NCI-H1092 treated with DMSO at 0.1 percent for 48 hours (cell line): ENCODE data around the gene RGS16.
A peak's percentile ranks its signal among the peaks of the same experiment; 100 is the strongest.

Experiments
- DNase-seq: peaks from one replicate; lab custom pipeline; 2025; lab: John Stamatoyannopoulos, UW

RGS16 gene

DNA sequence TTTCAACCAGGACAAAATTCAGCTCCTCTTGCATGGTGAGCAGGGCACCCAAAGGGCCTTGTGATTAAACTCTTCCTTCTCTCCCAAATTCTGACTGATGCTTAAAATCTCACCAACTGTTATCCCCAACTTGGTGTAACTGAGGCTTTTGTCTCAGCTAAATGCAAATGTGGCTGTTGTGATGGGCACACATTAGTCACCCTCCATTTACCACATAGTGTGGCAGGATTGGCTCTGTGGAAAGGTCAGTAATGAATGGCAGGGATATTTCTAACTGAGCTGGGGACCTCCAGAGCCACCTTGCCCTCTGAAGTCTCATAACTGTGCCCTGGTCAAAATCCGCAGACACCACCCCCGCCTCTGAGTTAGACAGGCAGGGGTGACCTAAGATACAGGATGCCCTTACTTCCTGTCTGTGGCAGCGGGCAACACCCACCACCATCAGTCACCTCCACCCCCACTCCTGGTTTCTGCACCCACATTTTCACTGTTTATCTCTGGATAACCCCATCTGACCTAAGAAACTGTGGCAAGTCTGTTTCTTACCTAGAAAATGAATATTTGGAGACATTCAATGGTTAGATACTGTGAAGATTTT is 25.4 kb upstream of the RGS16 start:
- DNase-seq = no peak

DNA sequence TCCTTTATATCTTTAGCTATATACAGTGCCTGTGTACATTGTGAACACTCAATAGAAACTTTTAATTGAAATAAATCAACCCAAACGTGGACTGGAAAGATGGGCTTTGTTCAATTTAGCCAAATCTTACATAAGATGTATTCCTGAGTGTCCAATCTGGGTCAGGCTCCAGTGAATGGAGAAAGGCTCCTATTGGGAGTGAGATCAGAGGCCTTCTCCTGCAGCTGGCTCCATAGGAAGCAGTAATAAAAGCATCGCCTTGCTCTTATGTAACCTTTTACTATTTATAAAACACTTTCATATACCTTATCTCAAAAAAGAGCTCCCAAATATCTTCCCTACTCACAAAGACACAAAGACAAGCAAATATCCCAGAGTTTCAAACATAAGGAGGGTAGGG is 24.9 kb upstream of the RGS16 start:
- DNase-seq = peak; percentile 19

DNA sequence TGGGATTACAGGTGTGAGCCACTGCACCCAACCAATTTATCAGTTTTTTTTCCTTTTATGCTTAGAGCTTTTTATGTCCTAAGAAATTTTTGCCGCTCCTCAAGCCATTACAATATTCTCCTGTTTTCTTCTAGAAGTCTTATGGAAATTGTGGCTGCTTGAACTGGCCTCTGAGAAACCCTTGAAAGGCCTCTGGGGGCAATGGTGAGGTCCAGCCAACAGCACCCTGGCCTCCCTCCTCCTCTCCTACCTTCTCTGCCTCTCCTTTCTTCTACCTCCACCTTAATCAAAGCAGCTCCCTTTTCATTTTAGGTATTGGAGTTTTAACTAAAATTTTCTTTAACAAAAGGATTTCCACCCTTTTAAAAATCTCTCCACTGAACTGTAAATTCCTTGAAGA is 24.5 kb upstream of the RGS16 start:
- no peak for DNase-seq

DNA sequence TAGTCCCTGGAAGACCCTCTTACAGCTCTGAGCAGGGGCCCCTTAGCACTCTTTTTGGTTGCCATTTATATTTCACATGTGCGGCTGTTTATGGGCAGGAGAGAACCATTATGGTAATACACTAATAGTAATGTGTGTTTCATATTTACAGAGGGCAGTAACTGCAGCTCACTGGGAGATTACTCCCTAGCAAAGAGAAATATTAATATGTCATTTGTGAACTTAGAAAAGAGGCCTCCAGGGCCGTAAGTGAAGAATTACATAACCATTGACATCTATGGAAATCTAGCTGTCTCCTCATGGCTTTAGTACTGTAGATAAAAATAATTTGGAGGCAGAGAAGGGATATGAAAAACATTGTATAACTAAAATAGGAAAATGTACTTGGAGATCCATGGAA is 23.4 kb upstream of the RGS16 start:
- DNase-seq = no peak

DNA sequence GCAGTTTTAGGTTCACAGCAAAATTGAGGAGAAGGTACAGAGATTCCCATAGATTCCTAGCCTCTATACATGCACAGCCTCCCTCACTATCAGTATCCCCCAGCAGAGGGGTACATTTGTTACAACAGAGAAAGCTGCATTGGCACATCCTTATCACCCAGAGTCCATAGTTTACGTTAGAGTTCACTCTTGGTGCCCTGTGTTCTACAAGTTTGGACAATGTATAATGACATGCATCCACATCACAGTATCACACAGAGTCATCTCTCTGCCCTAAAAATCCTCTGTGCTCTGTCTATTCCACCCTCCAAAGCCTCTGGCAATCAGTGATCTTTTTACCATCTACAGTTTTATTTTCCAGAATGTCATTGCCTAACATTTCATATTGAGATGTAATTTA is 22.3 kb upstream of the RGS16 start:
- DNase-seq = no peak

DNA sequence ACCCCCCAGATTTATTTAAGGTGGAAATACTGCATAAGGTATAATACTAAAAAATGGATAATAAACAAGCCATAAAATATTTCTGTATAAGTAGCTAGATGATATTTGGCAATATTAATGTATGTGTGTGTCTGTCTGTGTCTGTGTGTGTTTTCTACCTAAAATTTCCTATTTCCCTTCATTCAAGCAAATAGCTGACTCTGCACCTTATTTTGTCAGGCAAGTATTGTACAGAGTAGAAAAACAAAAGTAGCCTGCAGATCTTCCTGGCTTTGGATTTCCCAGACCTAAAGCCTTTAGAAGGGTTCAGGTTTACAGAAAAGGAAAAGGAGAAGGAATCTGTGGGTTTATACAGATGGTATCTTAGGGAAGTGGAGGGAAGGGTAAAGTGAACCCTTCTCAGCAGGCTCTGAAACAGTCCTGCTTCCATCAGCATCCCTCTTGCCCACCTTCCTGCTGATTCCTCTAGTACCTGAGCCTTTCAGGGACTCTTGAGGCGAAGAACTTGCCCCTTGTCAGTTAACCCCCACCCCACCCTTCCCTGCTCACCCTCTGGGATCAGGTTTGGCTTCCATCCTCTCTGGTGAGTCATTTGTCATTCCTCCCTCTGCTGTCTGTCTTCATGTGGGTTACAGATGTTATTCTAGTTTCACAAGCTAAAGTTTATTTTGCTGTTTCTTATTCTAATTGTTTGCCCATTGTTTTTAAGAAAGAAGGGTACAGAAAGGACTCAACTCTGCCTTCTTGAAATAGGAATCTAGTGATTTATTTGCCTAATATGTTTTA is 21.7 kb upstream of the RGS16 start:
- no peak for DNase-seq

DNA sequence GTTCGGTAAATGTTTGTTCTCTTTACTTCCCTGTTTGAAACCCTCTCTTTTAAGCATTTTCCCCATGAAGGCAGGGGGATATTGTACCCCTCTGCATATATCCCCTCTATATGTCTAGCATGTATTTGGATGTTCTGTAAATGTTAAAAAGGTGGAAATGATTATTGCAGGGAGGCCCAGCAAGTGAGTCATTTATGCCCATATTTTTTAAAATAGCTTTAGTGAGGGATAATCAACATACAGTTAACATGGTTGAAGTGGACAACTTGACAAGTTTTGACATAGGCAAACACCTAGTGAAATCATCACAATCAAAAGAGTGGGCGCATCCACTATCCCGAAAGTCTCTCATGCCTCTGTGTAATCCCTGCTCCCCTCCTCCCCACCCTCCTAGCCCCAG is 20.8 kb upstream of the RGS16 start:
- no peak for DNase-seq

DNA sequence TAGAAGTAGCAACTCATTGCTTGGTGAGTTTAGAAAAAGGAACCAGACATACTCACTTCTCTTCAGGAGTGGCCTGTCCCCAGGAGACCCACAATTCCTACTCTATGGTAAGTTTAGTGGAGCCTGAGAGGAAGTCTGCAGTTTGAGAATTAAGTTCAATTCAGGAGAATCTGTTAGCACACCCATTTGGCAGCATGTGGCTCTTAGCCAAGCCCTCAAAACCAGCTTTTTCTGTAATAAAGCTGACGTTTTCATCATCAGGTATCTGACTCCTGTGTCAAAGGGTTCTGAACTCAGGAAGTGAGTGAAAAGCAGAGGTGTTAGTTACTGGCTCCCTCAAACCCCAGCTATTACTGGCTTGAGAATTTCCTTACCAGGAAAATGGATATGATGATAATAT is 20.4 kb upstream of the RGS16 start:
- DNase-seq = no peak

DNA sequence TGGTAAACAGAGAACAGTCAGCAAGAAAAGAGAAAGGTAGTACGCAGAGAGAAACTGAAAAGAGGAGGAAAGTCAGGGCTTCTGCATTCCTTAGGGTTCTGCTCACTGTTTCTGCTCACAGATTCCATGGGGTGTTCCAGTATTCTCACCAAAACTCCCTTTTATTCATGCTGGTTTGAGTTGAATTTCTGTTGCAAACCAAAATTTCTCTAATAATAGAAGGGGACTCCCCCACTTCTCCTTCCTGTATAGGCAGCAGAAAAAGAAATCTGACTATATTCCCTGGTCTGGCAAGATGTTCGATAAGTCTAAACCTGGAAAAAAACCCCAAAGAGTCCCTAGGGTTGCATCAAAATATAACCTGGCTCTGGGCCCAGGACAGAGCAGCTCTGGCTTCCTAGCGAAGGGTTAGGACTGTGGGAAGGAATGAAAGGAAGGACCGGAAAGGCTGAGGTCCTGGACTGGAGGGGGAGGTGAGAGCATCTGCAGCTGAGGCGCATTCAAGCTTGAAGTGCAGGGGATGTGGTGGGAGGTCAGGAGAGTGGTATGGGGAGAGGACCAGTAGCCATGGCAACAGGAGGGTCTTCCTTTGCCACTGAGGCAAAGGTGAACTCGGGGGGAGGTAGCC is 18.8 kb upstream of the RGS16 start:
- DNase-seq = no peak

DNA sequence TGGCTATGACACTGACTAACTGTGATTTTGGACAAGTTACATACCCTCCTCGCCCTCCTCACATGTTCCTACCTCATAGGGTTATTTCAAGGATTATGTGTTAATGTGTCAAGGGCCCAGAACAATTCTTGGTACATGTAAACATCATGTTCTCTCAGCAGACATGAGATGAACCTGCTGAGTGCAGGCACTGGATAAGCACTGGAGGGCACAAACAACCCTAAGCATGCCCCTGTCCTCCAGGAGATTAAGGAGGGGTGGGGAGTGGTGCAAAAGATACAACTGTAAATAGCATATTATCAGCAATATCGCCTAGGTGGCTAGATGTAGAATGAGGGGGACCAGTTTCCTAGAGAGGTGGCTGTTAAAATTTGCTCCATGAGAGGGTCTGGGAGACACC is 17.7 kb upstream of the RGS16 start:
- no peak for DNase-seq

DNA sequence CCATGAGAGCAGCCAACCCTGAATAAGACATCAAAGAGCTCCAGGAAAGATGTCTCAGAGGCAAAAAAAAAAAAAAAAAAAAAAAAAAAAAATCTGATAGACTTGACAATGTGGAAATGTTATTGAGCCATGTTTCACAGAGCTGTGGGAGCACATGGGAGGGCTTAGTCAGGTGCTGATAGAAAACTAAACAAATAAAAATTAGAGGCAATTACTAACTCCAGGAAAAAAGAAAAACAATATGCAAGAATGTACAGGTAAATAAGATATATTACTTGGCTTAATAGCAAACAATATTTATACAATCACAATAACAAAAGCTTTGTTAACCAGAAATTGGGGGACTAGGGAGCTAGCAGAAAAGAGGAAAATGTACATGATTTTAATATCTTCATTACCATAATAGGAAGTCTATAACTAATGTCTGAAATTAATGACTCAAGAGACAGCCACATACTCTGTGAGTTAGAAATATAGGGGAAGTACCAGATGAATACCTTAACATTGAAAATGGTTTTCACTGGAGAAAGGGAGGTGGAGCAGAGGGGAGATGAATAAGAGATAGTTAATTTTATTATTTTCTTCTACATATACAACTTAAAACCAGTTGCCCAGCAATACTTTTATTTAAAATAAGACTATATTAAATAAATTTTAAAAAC is 16.9 kb upstream of the RGS16 start:
- no peak for DNase-seq

DNA sequence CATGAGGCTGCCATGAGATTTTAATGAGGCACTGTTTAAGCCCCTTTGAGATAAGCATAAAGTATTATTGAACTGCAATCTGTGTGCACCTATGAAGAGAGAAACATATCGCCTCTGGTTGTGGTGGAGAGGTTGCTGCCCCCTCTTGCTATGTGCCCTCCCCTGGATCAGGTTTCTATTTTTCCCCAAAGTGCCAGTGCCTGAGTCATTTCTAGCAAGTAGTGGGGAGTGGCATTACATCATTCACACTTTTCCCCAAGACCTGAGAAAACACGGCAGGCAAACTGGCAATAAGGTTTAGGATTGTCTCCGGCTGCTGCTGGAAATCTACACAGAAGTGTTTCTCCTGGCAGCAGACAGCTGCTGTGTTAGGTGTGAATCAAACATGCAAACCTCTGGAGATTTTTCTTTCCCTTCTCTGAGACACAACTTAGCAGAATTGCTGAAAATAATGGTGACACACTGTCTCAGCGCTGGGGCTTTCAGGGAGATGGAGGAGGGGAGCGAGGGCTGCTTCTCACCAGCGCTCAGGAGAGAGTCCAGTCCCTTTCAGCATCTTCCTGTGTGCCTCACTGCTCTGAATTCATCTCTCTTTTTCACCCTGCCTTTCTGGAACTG is 13.7 kb upstream of the RGS16 start:
- peak; percentile 58 for DNase-seq

DNA sequence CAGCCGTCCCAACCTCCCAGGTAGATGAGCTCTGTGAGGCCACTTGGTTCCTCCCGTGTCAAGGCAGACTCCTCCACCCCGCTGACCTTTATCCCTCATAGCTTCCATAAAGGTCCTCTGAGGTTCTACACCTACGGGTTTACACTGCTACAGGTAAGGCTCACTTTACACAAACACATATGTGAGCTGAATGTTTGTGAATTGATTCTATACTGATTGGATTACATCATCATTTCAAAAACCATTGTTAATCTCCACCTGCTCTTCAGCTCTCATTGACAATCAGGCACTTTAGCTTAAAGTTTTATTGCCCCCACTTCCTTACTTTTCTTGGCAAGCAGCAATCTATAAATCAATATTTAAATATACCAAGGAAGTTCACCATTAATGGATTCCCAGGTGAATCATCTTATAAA is 12.8 kb upstream of the RGS16 start:
- DNase-seq = peak; percentile 52

DNA sequence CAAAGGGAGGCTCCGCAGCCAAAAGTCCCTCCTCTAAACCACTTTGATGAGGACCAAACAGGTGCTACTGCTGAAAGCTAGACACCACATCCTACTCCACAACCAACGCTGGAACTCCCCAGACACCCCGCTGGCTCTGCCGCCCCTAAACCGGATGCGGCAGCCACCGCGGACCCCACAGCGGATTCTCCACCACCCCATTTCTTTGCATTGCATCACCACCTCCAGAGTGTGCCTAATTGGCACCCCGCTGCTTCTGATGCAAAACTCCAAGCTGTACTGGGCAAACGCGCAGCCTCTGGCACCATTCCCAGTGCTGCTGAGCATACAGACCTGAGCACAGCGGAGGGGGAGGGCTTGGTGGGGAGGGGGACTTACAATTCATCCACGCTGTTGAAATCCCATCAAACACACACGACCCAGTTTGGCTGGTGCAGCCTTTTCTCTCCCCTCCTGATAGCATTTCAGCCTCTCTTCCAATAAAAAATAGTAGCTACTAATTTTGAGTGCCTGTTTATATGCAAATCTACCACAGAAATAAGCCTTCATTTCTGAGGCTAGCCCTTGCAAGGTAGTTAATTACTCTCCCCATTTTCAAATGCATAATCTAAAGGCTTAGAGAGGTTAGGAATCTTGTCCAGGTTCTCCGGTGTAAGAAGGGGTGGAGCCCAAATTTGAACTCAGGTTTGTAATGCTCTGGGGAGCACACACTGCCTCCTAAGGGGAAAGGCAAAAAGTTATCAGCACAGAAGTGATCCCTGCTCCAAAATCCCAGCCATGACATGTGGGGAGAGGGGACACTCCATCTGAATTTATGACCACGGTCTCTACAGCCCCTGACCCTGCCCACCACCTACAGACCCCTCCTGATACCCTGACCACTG is 12.2 kb upstream of the RGS16 start:
- DNase-seq = peak; percentile 98

DNA sequence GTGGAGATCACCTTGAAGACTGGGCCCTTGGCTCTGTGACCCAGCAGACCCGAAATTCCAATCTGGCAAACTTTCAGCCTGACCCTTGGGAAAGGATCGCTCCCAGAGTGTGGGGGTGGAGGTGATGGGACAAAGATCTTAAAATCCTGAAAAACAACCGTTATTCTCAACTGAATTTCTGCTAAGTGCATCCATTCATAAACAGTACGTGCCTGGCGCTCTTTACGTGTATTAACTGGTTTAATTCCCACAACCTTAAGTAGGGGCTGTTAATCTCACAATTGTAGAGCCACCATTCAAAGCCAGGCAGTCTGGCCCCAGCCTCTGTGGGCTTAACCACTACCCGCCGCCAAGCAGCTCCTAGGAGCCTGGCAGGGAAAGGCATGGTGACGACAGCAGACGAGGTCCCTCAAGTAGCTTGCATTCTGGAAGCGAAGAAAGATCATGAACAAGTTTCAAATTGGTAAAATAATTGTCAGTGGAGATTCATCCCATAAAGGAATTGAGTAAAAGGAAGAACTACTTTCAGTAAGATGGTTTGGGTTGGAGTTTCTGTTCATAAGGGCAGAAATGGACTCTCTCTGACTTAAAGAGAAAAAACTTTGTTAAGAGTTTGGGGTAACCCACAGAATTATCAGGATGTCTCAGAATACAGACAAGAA is 11.4 kb upstream of the RGS16 start:
- DNase-seq = peak; percentile 94

DNA sequence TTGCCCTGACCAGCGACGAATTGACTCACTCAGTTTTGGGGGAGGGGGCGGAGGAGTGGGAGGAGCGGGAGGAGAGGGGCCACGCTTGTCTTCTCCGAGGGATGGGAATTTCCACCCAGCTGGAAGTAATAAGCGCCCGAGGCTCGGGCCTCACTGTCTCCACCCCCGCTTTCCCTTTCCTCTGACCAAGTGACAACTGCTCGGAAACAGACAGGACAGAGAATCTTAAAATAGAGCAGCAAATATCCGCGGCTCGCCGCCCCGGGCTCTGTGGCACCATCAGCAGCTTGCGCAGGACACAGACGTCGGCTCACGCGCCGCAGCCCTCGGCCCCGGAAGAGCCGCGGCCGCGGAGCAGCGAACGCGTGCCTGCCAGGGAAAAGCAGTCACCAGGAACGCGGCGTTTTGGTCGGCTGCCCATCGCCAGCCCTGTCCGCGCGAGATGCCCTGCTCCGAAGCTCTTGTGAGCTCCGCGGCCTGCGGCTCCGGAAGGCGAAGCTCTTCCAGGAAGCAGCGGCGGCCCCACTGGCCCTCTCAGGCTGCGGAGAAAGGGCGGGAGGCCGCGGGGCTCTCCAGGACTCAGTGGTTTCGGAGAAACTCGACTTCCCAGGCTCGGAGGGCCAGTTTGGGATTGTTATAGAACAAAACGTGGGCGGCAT is 10.7 kb upstream of the RGS16 start:
- peak; percentile 95 for DNase-seq

DNA sequence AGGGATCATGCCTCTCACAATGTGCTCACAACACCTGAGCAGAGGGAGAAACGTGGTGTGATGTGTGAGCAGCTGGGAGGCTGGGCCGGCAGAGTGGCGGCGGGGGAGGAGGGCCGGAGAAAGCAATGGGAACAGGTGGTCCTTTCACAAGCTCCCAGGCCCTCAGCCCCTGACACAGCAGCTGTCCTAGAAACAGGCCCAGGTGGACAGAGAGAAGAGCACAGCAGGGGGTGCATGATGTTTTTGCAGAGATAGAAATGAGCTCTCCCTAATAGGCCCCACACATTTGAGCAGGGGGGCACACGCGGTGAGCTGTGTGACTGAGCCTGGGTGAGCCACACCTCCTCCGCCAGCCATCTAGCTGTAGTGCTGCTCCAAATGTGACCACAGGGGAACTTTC is 7.6 kb upstream of the RGS16 start:
- peak; percentile 99 for DNase-seq

DNA sequence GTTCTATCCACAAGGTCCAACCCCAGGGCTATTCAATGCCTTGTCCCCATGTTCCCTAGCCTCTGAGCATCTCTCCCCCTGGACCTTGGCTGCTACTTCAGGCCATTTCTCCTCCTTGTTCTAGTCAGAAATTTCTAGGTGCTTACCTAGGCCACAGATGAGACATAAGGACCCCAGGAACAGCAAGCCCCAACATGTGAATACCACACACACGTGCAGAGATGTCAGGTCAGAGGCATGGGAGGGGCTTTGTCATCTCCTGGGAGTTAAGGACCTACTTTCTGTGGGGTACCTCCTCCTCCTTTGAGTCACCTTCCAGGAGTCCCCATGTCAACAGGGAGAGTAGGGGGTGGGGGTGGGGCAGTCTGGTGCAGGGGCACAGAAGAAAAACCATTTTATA is 7.1 kb upstream of the RGS16 start:
- DNase-seq = peak; percentile 73

DNA sequence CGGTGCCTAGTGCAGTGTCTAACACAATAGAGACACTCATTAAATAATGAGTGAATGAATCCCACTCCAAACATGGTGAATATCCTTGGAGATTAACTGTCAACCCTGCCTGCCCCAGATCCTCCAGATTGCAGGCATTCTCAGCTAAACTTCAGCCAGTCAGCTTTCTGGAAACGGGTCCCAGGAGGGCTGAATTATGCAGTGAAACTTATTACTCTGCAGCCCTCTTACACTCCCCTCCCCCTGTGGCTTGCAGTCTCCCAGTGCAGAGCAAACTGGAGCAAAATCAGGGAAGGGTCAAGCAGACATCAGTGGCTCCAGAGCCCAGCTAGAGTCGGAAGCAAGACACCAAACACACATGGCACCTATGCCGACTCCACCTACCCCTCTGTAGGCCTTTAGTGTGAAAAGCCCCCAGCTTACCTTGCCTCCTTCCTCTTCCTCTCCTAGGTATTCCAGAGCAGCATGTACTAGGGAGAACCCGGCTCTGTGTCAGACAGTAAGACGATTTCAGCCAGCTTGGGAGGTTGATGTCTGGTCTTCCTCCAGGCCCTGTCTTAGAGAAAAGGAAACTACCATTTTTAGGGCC is 6.5 kb upstream of the RGS16 start:
- peak; percentile 29 for DNase-seq
